K562 (cell line): ENCODE results near the gene ZMYND19. TPM values are rescaled to one million over a fixed set of nuclear protein-coding genes. Genes with fewer than 3 reads are reported as not detected.

ENCODE experiments used
- CHAMP1 ChIP-seq: fragments of 450-650 bp; IDR thresholded peaks from 2 replicates; pipeline ENCODE4 v1.6.1; 2016; ENCODE audit warnings: mild to moderate bottlenecking
- CTCF ChIP-seq, 3 experiments: IDR thresholded peaks in 2 of 3; conservative IDR thresholded peaks in 1 of 3; 2 replicates each; pipeline ENCODE4 v1.5.1; 2011 to 2012; ENCODE audit warnings: low read length in 3 of 3, mild to moderate bottlenecking in 3 of 3, control low read depth in 2 of 3, improper control_type of control experiment in 1 of 3, inconsistent platforms in 1 of 3, low read depth in 1 of 3, mixed read lengths in 1 of 3, moderate library complexity in 1 of 3; ENCODE audit not compliant: insufficient read depth in 2 of 3
- ELF2 ChIP-seq: fragments of 250-450 bp; sonication (Bioruptor Pico); IDR thresholded peaks from 2 replicates; pipeline ENCODE4 v1.5.0; 2021; ENCODE audit warnings: mild to moderate bottlenecking
- ETS1 ChIP-seq: conservative IDR thresholded peaks from 2 replicates; pipeline ENCODE4 v1.6.1; 2011; ENCODE audit warnings: low read depth, mild to moderate bottlenecking, low read length; ENCODE audit not compliant: control insufficient read depth
- HMG20A ChIP-seq: fragments of 450-650 bp; formaldehyde crosslinking; conservative IDR thresholded peaks from 2 replicates; pipeline ENCODE4 v1.4.0; 2020; ENCODE audit warnings: mild to moderate bottlenecking, mixed read lengths
- MCM5 ChIP-seq: fragments of 450-650 bp; IDR thresholded peaks from 2 replicates; pipeline ENCODE4 v1.6.1; 2016; ENCODE audit warnings: low read depth
- POLR2AphosphoS5 ChIP-seq: IDR thresholded peaks from 2 replicates; pipeline ENCODE4 v1.6.1; 2011; ENCODE audit warnings: mild to moderate bottlenecking, low read depth, low read length, moderate library complexity; ENCODE audit not compliant: control insufficient read depth, insufficient read depth
- PURB ChIP-seq: sonication (generic); formaldehyde crosslinking; IDR thresholded peaks from 2 replicates; pipeline ENCODE4 v1.9.0; 2021; ENCODE audit warnings: low read depth, mild to moderate bottlenecking, missing genetic modification reagents
- RAD51 ChIP-seq: fragments of 450-650 bp; IDR thresholded peaks from 2 replicates; pipeline ENCODE4 v1.7.1; 2016; ENCODE audit warnings: low read depth, mild to moderate bottlenecking, borderline replicate concordance
- SAFB2 ChIP-seq: fragments of 200-400 bp; formaldehyde crosslinking; IDR thresholded peaks from 2 replicates; pipeline ENCODE4 v1.6.1; 2018; ENCODE audit warnings: borderline replicate concordance, low read length, low read depth, moderate library complexity; ENCODE audit not compliant: severe bottlenecking
- TAF15 ChIP-seq: fragments of 200-400 bp; formaldehyde crosslinking; IDR thresholded peaks from 2 replicates; pipeline ENCODE4 v1.6.1; 2017; ENCODE audit warnings: mild to moderate bottlenecking, low read depth, low read length, moderate library complexity
- TFAP4 ChIP-seq: sonication (generic); formaldehyde crosslinking; IDR thresholded peaks from 2 replicates; pipeline ENCODE4 v1.8.0; 2022; ENCODE audit warnings: missing genetic modification reagents, mild to moderate bottlenecking, moderate library complexity, borderline replicate concordance
- XRCC3 ChIP-seq: fragments of 450-650 bp; IDR thresholded peaks from 2 replicates; pipeline ENCODE4 v1.6.1; 2017; ENCODE audit warnings: mild to moderate bottlenecking, moderate library complexity
- ZBTB26 ChIP-seq: fragments of 450-650 bp; formaldehyde crosslinking; IDR thresholded peaks from 2 replicates; pipeline ENCODE4 v1.4.0; 2022; ENCODE audit warnings: missing genetic modification characterization
- ZBTB7A ChIP-seq: IDR thresholded peaks from 2 replicates; pipeline ENCODE4 v1.6.1; 2011; ENCODE audit warnings: low read depth, mild to moderate bottlenecking, low read length, moderate library complexity, borderline replicate concordance; ENCODE audit not compliant: control insufficient read depth
- ZFPM2 ChIP-seq: fragments of 250-450 bp; sonication (Bioruptor Pico); IDR thresholded peaks from 2 replicates; pipeline ENCODE4 v1.5.1; 2022; ENCODE audit warnings: mild to moderate bottlenecking
- ZNF253 ChIP-seq: fragments of 250-450 bp; sonication (Bioruptor Pico); conservative IDR thresholded peaks from 2 replicates; pipeline ENCODE4 v1.6.1; 2021; ENCODE audit warnings: mild to moderate bottlenecking
- ZNF445 ChIP-seq: fragments of 250-450 bp; sonication (Bioruptor Pico); IDR thresholded peaks from 2 replicates; pipeline ENCODE4 v1.4.0; 2020; ENCODE audit warnings: low read depth, mild to moderate bottlenecking, moderate library complexity
- ZNF717 ChIP-seq: fragments of 250-450 bp; sonication (Bioruptor Pico); IDR thresholded peaks from 2 replicates; pipeline ENCODE4 v1.5.0; 2021
- polyA plus RNA-seq, 8 experiments: library from polyadenylated mRNA; depleted of rRNA in 4 of 8; stranded (reverse) in 5 of 8; unstranded in 3 of 8; fragments of >200 nt; fragmentation: Nextera tagmentation in 2 of 8; fragmentation: Illumina TruSeq in 1 of 8; extraction: Ambion mirVana in 2 of 8; extraction: Trizol in 1 of 8; gene quantifications; 2 replicates each; pipeline versions ENCODE4 v1.2.1 to v1.2.3, GENCODE V29; 2011 to 2014; ENCODE audit warnings: inconsistent platforms in 1 of 8, missing spikeins in 1 of 8
- total RNA-seq, 7 experiments: library from RNA; depleted of rRNA in 6 of 7; stranded (reverse); fragments of >200 nt in 6 of 7; fragmentation: Illumina TruSeq in 2 of 7; extraction: Trizol in 2 of 7; gene quantifications; 2 replicates each; pipeline versions ENCODE4 v1.2.1 to v1.2.3, GENCODE V29; 2011 to 2021; ENCODE audit warnings: low replicate concordance in 1 of 7

ZMYND19 gene
- total and polyA plus RNA-seq, 9 of the 15 experiments (the other 6 are each of a cell fraction or from before 2014, with no cell fraction given): 1.0 to 86.7 (median 44.0) TPM

GRCh38 chr9:137534256-137535119, 55.8 kb downstream of the ZMYND19 start (continued):
- TF ChIP-seq SAFB2 (no peak), TAF15 (no peak), ELF2 (CRISPR knock-in tag) (no peak), ZNF253 (no peak), RAD51 (peak; percentile 92), ETS1 (no peak), CHAMP1 (no peak), ZBTB7A (no peak), ZFPM2 (CRISPR knock-in tag) (no peak), ZNF717 (no peak), TFAP4 (CRISPR knock-in tag) (peak; percentile 56), ZBTB26 (CRISPR knock-in tag) (no peak), MCM5 (no peak), HMG20A (CRISPR knock-in tag) (no peak), ZNF445 (CRISPR knock-in tag) (no peak), POLR2AphosphoS5 (no peak), XRCC3 (no peak), PURB (CRISPR knock-in tag) (no peak), CTCF (IDR thresholded peaks at IDR 0.05 in 2 of 3, conservative IDR thresholded peaks at IDR 0.05 in 1 of 3; ENCODE audit: insufficient read depth in 2 of 3, low read depth in 1 of 3, low read length in 3 of 3) (peak; percentile 78 to 85 (median 79))
